ENCODE measurements around the gene SF3A2. TPM values are rescaled to one million over a fixed set of nuclear protein-coding genes. Genes with fewer than 3 reads are reported as not detected.
A peak's percentile ranks its signal among the peaks of the same experiment; 100 is the strongest.

SF3A2 gene
- total and polyA plus RNA-seq, 10 of the 15 experiments (the other 5 are each of a cell fraction or from before 2014, with no cell fraction given), result 0.33 to 143 (median 30.6) TPM

DNA sequence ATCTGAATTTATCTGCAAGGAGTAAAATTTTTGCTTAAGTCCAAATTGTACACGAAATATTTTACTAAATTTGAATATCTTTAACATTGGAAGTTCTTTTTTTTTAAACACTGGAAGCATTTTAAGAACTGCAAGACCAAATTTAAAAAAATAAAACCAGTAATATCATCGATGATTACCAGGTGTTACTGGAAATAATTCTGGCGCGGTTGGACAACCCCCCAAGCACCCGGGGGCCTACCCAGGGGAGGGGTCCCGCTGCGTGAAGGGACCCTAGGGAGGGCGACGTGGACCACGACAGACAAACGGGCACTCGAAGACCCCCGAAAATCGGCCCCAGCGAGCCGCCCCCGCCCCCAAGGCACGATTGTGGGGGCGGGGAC, 32.2 kb downstream of the SF3A2 start:
- RAD21 ChIA-PET (ENCODE audit: unreplicated experiment), result no interaction called here
- H4K20me1 ChIP-seq (ENCODE audit: control insufficient read depth, insufficient read depth), result peaks cover 8% of the 10 kb centered on the region; the same call in 1 of the 2 replicates
- H3K27ac ChIP-seq (ENCODE audit: control insufficient read depth, insufficient read depth), result peak overlapping the region; percentile 42; the same call in 1 of the 2 replicates
- peak overlapping the region; percentile 81 for H2AFZ ChIP-seq (ENCODE audit: control insufficient read depth, low read depth, low read length)
- TF ChIP-seq PAX5 (IDR thresholded peaks at IDR 0.05; ENCODE audit: borderline replicate concordance, low read depth, low read length), result no peak
- TF ChIP-seq, protein P1, sequence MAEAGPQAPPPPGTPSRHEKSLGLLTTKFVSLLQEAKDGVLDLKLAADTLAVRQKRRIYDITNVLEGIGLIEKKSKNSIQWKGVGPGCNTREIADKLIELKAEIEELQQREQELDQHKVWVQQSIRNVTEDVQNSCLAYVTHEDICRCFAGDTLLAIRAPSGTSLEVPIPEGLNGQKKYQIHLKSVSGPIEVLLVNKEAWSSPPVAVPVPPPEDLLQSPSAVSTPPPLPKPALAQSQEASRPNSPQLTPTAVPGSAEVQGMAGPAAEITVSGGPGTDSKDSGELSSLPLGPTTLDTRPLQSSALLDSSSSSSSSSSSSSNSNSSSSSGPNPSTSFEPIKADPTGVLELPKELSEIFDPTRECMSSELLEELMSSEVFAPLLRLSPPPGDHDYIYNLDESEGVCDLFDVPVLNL (IDR thresholded peaks at IDR 0.05; ENCODE audit: low read depth, low read length), result no peak
- 0 out of 2 replicates have a peak, but pooled peaks have one; percentile 31 for TF ChIP-seq TCF3 (IDR thresholded peaks at IDR 0.05; ENCODE audit: borderline replicate concordance, insufficient read depth, low read depth, low read length)
- TF ChIP-seq IKZF1 (conservative IDR thresholded peaks at IDR 0.05), result peak; percentile 45; the same call in 1 of the 2 replicates
- no peak for TF ChIP-seq SIN3A (IDR thresholded peaks at IDR 0.05; ENCODE audit: low read depth, low read length)
- TF ChIP-seq, protein P2, sequence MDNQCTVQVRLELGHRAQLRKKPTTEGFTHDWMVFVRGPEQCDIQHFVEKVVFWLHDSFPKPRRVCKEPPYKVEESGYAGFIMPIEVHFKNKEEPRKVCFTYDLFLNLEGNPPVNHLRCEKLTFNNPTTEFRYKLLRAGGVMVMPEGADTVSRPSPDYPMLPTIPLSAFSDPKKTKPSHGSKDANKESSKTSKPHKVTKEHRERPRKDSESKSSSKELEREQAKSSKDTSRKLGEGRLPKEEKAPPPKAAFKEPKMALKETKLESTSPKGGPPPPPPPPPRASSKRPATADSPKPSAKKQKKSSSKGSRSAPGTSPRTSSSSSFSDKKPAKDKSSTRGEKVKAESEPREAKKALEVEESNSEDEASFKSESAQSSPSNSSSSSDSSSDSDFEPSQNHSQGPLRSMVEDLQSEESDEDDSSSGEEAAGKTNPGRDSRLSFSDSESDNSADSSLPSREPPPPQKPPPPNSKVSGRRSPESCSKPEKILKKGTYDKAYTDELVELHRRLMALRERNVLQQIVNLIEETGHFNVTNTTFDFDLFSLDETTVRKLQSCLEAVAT (IDR thresholded peaks at IDR 0.05), result no peak
- peak; percentile 23; the same call in 1 of the 2 replicates for TF ChIP-seq RB1 (IDR thresholded peaks at IDR 0.05; ENCODE audit: borderline replicate concordance)
- peak; percentile 31 for TF ChIP-seq MEF2B (IDR thresholded peaks at IDR 0.05; ENCODE audit: partially characterized antibody, poor library complexity, severe bottlenecking)
- no peak for TF ChIP-seq SREBF1 (IDR thresholded peaks at IDR 0.05; ENCODE audit: low read length)
- TF ChIP-seq SMAD5 (IDR thresholded peaks at IDR 0.05; ENCODE audit: low read depth), result no peak
- TF ChIP-seq BMI1 (IDR thresholded peaks at IDR 0.05; ENCODE audit: borderline replicate concordance), result no peak
- no peak for TF ChIP-seq TBL1XR1 (IDR thresholded peaks at IDR 0.05; ENCODE audit: low read depth, low read length)
- TF ChIP-seq HDAC6 (IDR thresholded peaks at IDR 0.05; ENCODE audit: unreplicated experiment), result no peak
- TF ChIP-seq CEBPB (IDR thresholded peaks at IDR 0.05; ENCODE audit: borderline replicate concordance in 1 of 2, low read depth in 2 of 2, low read length in 2 of 2), result no peak
- no peak for TF ChIP-seq MXI1 (IDR thresholded peaks at IDR 0.05; ENCODE audit: low read depth, low read length)
- peak in 1 of 2 experiments; percentile 97; a peak in 2 of 3 replicates for TF ChIP-seq EGR1 (IDR thresholded peaks at IDR 0.05; ENCODE audit: borderline replicate concordance in 1 of 2, low read depth in 2 of 2, low read length in 2 of 2)
- H3K4me2 ChIP-seq (ENCODE audit: control insufficient read depth, insufficient read depth), result peak overlapping the region; percentile 44; the same call in 1 of the 2 replicates
- SMC1A ChIA-PET (ENCODE audit: uncharacterized antibody, unreplicated experiment), result no interaction called here
- no peaks in the 10 kb centered on the region for H3K9me3 ChIP-seq (replicated peaks; ENCODE audit: control insufficient read depth, insufficient read depth, low read length)
- no peak for ATAC-seq
- intact Hi-C loops (cut with micrococcal nuclease; ENCODE audit: unreplicated experiment) (loop anchor here (5.0 to 10.0 kb wide), 2 partner anchors 102 to 174 kb away; partner anchors contain the start of genes IZUMO4 and MOB3A), in situ Hi-C loops (cut with MboI) (no loop called here)
- DNase-seq (ENCODE audit: low read depth, low spot score), result no peak
- H3K79me2 ChIP-seq (ENCODE audit: control insufficient read depth, insufficient read depth, low read length), result peaks cover 49% of the 10 kb centered on the region
- POLR2A ChIA-PET, result no interaction called here
- under 1% methylated on average over 12 of the region's 19 CpGs for WGBS (ENCODE audit: insufficient coverage, insufficient replicate concordance, low lambda C conversion rate, missing lambda C conversion rate)
- H3K36me3 ChIP-seq (ENCODE audit: control insufficient read depth in 2 of 2, insufficient read depth in 2 of 2, low read length in 1 of 2), result peaks cover 0 to 12% of the 10 kb centered on the region in 2 experiments
- no peak for FAIRE-seq
- peaks cover 15% of the 10 kb centered on the region for H3K4me1 ChIP-seq (ENCODE audit: control insufficient read depth, insufficient read depth, low read length)
- peak overlapping the region; percentile 66 for H3K9ac ChIP-seq (ENCODE audit: control insufficient read depth, insufficient read depth, low read length)
- no TSS peak for BruUV-seq (replicated peaks)
- peak overlapping the region; percentile 81 for H3K4me3 ChIP-seq
- CTCF ChIA-PET, result no interaction called here
- H3K27me3 ChIP-seq (replicated peaks in 1 of 2; ENCODE audit: control insufficient read depth in 2 of 2, insufficient read depth in 2 of 2, low read length in 1 of 2), result no peaks in the 10 kb centered on the region
